ENCODE results near the gene OR52B6.

OR52B6 gene

DNA sequence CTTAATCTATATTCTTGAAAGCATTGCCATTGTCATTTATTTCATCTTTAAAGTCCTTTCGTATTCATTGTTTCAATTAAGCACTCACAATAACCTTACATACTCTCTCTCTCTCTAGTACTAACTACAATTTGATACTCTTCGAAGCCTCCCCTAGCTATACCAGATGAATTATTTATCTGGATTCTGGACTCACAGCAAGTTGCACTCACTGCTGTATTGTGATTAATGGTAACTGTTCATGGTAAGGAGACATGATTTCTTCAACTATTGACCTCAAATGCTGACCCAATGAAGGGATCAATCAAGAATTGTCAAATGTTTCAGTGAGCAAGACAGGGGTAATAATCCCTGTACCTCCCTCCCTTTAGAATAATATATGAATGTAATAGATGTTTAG lies 6.0 kb upstream of the OR52B6 start (continued):
- no peak for TF ChIP-seq ISL1 (CRISPR knock-in tag; IDR thresholded peaks at IDR 0.05)
- TF ChIP-seq TOX (CRISPR knock-in tag; IDR thresholded peaks at IDR 0.05; ENCODE audit: borderline replicate concordance): no peak

DNA sequence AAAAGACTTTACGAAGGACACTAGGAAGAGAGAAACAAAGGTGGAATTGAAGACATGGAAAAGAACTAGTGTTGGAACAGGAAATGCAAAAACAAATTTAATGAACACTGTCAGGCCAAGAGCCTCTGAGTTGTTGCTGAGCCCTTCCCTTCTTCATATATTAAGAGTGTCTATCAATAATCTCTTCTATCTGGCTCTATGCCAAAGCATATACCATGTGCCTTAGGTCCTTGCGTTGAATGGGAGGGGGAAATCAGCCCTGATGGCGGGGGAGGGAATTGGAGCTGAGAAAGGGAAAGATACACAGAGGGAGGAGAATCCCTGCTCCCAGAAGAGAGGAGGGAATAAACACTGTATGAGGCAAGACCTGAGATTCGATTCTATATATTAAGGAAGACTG lies 5.5 kb upstream of the OR52B6 start:
- TF ChIP-seq ZNF565 (CRISPR knock-in tag; conservative IDR thresholded peaks at IDR 0.05; ENCODE audit: low read depth): no peak
- no peak for TF ChIP-seq BACH2 (CRISPR knock-in tag; IDR thresholded peaks at IDR 0.05; ENCODE audit: borderline replicate concordance)
- no peak for TF ChIP-seq ARNTL (CRISPR knock-in tag; IDR thresholded peaks at IDR 0.05; ENCODE audit: borderline replicate concordance, low read depth)
- TF ChIP-seq, protein P1, sequence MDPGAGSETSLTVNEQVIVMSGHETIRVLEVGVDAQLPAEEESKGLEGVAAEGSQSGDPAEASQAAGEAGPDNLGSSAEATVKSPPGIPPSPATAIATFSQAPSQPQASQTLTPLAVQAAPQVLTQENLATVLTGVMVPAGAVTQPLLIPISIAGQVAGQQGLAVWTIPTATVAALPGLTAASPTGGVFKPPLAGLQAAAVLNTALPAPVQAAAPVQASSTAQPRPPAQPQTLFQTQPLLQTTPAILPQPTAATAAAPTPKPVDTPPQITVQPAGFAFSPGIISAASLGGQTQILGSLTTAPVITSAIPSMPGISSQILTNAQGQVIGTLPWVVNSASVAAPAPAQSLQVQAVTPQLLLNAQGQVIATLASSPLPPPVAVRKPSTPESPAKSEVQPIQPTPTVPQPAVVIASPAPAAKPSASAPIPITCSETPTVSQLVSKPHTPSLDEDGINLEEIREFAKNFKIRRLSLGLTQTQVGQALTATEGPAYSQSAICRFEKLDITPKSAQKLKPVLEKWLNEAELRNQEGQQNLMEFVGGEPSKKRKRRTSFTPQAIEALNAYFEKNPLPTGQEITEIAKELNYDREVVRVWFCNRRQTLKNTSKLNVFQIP (CRISPR knock-in tag; IDR thresholded peaks at IDR 0.05; ENCODE audit: borderline replicate concordance, low read depth): no peak
- no peak for TF ChIP-seq ESRRG (CRISPR knock-in tag; IDR thresholded peaks at IDR 0.05)
- TF ChIP-seq PPARA (CRISPR knock-in tag; IDR thresholded peaks at IDR 0.05; ENCODE audit: borderline replicate concordance): no peak
- no peak for TF ChIP-seq ZFP30 (CRISPR knock-in tag; IDR thresholded peaks at IDR 0.05)
- TF ChIP-seq, protein P2, sequence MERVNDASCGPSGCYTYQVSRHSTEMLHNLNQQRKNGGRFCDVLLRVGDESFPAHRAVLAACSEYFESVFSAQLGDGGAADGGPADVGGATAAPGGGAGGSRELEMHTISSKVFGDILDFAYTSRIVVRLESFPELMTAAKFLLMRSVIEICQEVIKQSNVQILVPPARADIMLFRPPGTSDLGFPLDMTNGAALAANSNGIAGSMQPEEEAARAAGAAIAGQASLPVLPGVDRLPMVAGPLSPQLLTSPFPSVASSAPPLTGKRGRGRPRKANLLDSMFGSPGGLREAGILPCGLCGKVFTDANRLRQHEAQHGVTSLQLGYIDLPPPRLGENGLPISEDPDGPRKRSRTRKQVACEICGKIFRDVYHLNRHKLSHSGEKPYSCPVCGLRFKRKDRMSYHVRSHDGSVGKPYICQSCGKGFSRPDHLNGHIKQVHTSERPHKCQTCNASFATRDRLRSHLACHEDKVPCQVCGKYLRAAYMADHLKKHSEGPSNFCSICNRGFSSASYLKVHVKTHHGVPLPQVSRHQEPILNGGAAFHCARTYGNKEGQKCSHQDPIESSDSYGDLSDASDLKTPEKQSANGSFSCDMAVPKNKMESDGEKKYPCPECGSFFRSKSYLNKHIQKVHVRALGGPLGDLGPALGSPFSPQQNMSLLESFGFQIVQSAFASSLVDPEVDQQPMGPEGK (CRISPR knock-in tag; IDR thresholded peaks at IDR 0.05; ENCODE audit: borderline replicate concordance): no peak
- no peak for TF ChIP-seq OSR1 (CRISPR knock-in tag; IDR thresholded peaks at IDR 0.05)
- TF ChIP-seq, protein P3, sequence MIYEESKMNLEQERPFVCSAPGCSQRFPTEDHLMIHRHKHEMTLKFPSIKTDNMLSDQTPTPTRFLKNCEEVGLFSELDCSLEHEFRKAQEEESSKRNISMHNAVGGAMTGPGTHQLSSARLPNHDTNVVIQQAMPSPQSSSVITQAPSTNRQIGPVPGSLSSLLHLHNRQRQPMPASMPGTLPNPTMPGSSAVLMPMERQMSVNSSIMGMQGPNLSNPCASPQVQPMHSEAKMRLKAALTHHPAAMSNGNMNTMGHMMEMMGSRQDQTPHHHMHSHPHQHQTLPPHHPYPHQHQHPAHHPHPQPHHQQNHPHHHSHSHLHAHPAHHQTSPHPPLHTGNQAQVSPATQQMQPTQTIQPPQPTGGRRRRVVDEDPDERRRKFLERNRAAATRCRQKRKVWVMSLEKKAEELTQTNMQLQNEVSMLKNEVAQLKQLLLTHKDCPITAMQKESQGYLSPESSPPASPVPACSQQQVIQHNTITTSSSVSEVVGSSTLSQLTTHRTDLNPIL (CRISPR knock-in tag; IDR thresholded peaks at IDR 0.05; ENCODE audit: low read depth): no peak
- TF ChIP-seq GLIS3 (CRISPR knock-in tag; IDR thresholded peaks at IDR 0.05): no peak
- no peak for TF ChIP-seq TOX (CRISPR knock-in tag; IDR thresholded peaks at IDR 0.05; ENCODE audit: borderline replicate concordance)
- ATAC-seq: no peak

DNA sequence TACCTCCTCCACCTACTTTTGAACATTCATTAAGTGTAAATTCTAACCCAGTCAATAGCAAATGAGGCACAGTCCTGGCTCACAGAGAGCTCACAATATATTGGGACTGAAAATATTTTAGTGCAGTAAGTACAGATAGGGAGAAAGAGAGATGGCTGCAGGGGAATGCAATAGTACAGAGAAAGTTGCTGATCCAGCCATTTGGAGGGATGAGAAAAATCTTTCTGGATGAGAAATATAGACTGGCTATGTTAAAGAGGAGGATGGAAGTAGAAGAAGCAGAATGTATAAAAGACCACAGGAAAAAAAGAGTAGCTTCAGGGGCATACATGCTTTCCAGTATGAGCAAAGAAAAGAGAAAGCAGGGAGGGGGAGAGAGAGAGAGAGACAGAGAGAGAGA lies 3.6 kb upstream of the OR52B6 start:
- no peak for ATAC-seq
- no peak for TF ChIP-seq PPARA (CRISPR knock-in tag; IDR thresholded peaks at IDR 0.05; ENCODE audit: borderline replicate concordance)
- no peak for TF ChIP-seq GLIS3 (CRISPR knock-in tag; IDR thresholded peaks at IDR 0.05)
- no peak for TF ChIP-seq BACH2 (CRISPR knock-in tag; IDR thresholded peaks at IDR 0.05; ENCODE audit: borderline replicate concordance)
- TF ChIP-seq TOX (CRISPR knock-in tag; IDR thresholded peaks at IDR 0.05; ENCODE audit: borderline replicate concordance): no peak
- TF ChIP-seq, protein P4, sequence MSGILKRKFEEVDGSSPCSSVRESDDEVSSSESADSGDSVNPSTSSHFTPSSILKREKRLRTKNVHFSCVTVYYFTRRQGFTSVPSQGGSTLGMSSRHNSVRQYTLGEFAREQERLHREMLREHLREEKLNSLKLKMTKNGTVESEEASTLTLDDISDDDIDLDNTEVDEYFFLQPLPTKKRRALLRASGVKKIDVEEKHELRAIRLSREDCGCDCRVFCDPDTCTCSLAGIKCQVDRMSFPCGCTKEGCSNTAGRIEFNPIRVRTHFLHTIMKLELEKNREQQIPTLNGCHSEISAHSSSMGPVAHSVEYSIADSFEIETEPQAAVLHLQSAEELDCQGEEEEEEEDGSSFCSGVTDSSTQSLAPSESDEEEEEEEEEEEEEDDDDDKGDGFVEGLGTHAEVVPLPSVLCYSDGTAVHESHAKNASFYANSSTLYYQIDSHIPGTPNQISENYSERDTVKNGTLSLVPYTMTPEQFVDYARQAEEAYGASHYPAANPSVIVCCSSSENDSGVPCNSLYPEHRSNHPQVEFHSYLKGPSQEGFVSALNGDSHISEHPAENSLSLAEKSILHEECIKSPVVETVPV (CRISPR knock-in tag; IDR thresholded peaks at IDR 0.05): no peak
- no peak for TF ChIP-seq CSDC2 (CRISPR knock-in tag; IDR thresholded peaks at IDR 0.05)
- TF ChIP-seq ZNF565 (CRISPR knock-in tag; conservative IDR thresholded peaks at IDR 0.05; ENCODE audit: low read depth): no peak
- no peak for TF ChIP-seq OSR1 (CRISPR knock-in tag; IDR thresholded peaks at IDR 0.05)
- TF ChIP-seq, protein P2 (CRISPR knock-in tag; IDR thresholded peaks at IDR 0.05; ENCODE audit: borderline replicate concordance): no peak
- TF ChIP-seq, protein P5, sequence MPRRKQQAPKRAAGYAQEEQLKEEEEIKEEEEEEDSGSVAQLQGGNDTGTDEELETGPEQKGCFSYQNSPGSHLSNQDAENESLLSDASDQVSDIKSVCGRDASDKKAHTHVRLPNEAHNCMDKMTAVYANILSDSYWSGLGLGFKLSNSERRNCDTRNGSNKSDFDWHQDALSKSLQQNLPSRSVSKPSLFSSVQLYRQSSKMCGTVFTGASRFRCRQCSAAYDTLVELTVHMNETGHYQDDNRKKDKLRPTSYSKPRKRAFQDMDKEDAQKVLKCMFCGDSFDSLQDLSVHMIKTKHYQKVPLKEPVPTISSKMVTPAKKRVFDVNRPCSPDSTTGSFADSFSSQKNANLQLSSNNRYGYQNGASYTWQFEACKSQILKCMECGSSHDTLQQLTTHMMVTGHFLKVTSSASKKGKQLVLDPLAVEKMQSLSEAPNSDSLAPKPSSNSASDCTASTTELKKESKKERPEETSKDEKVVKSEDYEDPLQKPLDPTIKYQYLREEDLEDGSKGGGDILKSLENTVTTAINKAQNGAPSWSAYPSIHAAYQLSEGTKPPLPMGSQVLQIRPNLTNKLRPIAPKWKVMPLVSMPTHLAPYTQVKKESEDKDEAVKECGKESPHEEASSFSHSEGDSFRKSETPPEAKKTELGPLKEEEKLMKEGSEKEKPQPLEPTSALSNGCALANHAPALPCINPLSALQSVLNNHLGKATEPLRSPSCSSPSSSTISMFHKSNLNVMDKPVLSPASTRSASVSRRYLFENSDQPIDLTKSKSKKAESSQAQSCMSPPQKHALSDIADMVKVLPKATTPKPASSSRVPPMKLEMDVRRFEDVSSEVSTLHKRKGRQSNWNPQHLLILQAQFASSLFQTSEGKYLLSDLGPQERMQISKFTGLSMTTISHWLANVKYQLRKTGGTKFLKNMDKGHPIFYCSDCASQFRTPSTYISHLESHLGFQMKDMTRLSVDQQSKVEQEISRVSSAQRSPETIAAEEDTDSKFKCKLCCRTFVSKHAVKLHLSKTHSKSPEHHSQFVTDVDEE (CRISPR knock-in tag; IDR thresholded peaks at IDR 0.05): no peak
- TF ChIP-seq ZFP30 (CRISPR knock-in tag; IDR thresholded peaks at IDR 0.05): no peak
- TF ChIP-seq RARB (CRISPR knock-in tag; IDR thresholded peaks at IDR 0.05): no peak
- TF ChIP-seq ZFP3 (CRISPR knock-in tag; IDR thresholded peaks at IDR 0.05): no peak
- no peak for TF ChIP-seq ESRRG (CRISPR knock-in tag; IDR thresholded peaks at IDR 0.05)
- TF ChIP-seq, protein P1 (CRISPR knock-in tag; IDR thresholded peaks at IDR 0.05; ENCODE audit: borderline replicate concordance, low read depth): no peak
